Fibroblast of lung (primary cell): ENCODE data around the gene DBH.

ENCODE experiments used
- CTCF ChIP-seq, 2 donors: IDR thresholded peaks in 1 of 2; conservative IDR thresholded peaks in 1 of 2; 1 replicate in 1 of 2; 2 replicates in 1 of 2; pipeline ENCODE4 v1.5.1; 2011 to 2012; ENCODE audit warnings: low read length in 2 of 2, control low read depth in 1 of 2, inconsistent platforms in 1 of 2, low read depth in 1 of 2, mild to moderate bottlenecking in 1 of 2
- EZH2 ChIP-seq: IDR thresholded peaks from 2 replicates; pipeline ENCODE4 v1.5.1; 2012; ENCODE audit warnings: low read length, control low read depth, mild to moderate bottlenecking; ENCODE audit errors: missing control alignments

GRCh38 chr9:133689151-133689763 lies 53.1 kb downstream of the DBH start:
- TF ChIP-seq CTCF (conservative IDR thresholded peaks at IDR 0.05 in 1 of 2, IDR thresholded peaks at IDR 0.05 in 1 of 2; ENCODE audit: low read depth in 1 of 2, low read length in 2 of 2) (no peak), EZH2 (no peak)
